NCI-H526 treated with DMSO at 0.1 percent for 48 hours (cell line): ENCODE data around the gene FLOT1.
"Not testable (repeated sequence)": the region's sequence is repeated elsewhere in the genome, so short reads cannot be mapped to it uniquely, and the experiment has no call there.

ENCODE experiments used
- DNase-seq: peaks from one replicate; lab custom pipeline; 2025; lab: John Stamatoyannopoulos, UW

Gene FLOT1

GRCh38 chr6:30767158-30767943 is 24.9 kb upstream of the FLOT1 start:
- DNase-seq: no peak

GRCh38 chr6:30766461-30767157 is 24.1 kb upstream of the FLOT1 start:
- no peak for DNase-seq

GRCh38 chr6:30765495-30765894 is 23.0 kb upstream of the FLOT1 start:
- not testable (repeated sequence) for DNase-seq

- not testable (repeated sequence) for DNase-seq
Observed at GRCh38 chr6:30764490-30765043, 22.1 kb upstream of the FLOT1 start.

- DNase-seq: no peak
Observed at GRCh38 chr6:30763618-30764489, 21.4 kb upstream of the FLOT1 start.

- no peak for DNase-seq
Observed at GRCh38 chr6:30763155-30763617, 20.7 kb upstream of the FLOT1 start.

GRCh38 chr6:30761791-30762429 is 19.4 kb upstream of the FLOT1 start:
- no peak for DNase-seq

GRCh38 chr6:30760549-30760948 is 18.1 kb upstream of the FLOT1 start:
- no peak for DNase-seq

GRCh38 chr6:30759575-30760239 is 17.2 kb upstream of the FLOT1 start:
- DNase-seq: no peak

GRCh38 chr6:30757261-30757904 is 14.9 kb upstream of the FLOT1 start:
- DNase-seq: no peak

- DNase-seq: not testable (repeated sequence)
Observed at GRCh38 chr6:30756405-30757003, 14.0 kb upstream of the FLOT1 start.

- DNase-seq: no peak
Observed at GRCh38 chr6:30754631-30755030, 12.1 kb upstream of the FLOT1 start.

GRCh38 chr6:30752157-30752927 is 9.9 kb upstream of the FLOT1 start:
- DNase-seq: no peak

- DNase-seq: no peak
Observed at GRCh38 chr6:30750379-30750668, 7.8 kb upstream of the FLOT1 start.

- no peak for DNase-seq
Observed at GRCh38 chr6:30749554-30750378, 7.3 kb upstream of the FLOT1 start.

- DNase-seq: no peak
Observed at GRCh38 chr6:30748851-30749540, 6.5 kb upstream of the FLOT1 start.

- DNase-seq: no peak
Observed at GRCh38 chr6:30747902-30748769, 5.6 kb upstream of the FLOT1 start.
